Stimulated activated CD4-positive, alpha-beta T cell treated with anti-CD3 and anti-CD28 coated beads, Interleukin-12 subunit alpha, Interleukin-12 subunit beta, amount 100 ng/mL, for 4 hours (primary cell): ENCODE data around the gene SLC29A3.
"Not testable (repeated sequence)": the region's sequence is repeated elsewhere in the genome, so short reads cannot be mapped to it uniquely, and the experiment has no call there.

ENCODE experiments used
- DNase-seq: peaks from one replicate; pipeline ENCODE4 v3.0.0-alpha.2; 2020

The SLC29A3 gene

GRCh38 chr10:71319042-71319799, at the start of gene SLC29A3:
SLC29A3 (plus strand) TSS chr10:71319259; CDS start chr10:71319310, 51 bp downstream.
- peak; percentile 85 for DNase-seq

DNA sequence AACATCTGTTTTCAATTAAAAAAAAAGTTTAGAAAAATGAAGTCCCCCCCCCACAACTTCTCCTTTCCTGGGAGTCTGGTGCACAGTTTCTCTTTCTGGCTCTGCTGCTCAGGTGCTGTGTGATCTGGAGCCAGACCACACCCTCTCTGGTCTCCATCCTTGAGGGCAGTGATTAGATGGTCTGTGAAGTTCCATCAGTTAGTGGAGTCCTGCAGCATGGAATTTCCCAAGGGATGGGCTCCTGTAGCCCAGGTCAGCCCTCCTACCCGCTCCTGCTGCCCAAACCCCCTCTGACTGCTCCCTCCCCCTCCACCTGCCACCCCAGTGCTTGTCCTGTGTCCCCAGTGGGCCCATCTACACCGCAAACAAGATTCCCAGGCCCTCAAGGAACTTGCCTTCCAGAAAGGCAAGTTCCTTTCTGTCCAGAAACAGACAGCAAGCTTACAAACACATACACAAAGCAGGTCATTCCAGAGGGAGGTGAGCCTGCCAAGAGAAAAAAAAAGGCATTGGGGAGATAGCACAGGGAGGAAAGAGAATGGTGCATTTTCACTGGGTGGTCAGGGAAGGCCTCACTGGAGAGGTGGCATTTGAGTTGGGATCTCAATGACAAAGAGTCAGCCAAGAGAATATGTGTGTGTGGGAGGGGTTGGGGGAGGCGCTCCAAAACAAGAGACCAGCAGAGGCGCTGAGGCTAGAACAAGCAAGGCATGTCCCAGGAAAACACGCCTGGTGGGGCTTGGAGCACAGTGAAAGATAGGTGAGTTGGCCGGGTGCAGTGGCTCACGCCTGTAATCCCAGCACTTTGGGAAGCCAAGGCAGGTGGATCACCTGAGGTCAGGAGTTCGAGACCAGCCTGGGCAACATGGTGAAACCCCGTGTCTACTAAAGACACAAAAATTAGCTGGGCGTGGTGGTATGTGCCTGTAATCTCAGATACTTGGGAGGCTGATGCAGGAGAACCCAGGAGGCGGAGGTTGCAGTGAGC, 49.5 kb upstream of the SLC29A3 start:
- DNase-seq = no peak

GRCh38 chr10:71270301-71271220, 48.5 kb upstream of the SLC29A3 start:
- peak; percentile 7 for DNase-seq

DNA sequence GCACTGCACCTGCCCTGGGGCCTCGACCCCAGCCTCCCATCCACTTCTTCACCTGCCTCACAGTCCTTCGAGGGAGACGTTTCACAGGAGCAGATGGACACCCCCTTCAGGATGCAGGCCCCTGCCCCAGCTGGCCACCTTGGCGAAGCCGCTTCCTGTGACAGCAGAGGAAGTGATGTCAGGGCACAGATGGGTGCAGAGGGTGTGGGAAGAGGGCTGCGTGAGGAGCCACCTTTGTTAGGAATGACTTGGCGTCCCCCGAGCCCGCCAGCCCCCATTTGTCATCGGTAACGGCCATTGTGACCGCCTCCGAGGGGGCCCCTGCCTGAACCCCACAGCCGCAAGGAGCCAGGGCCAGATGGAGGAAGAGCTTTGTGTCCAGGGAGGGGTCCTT, 47.4 kb upstream of the SLC29A3 start:
- DNase-seq = no peak

DNA sequence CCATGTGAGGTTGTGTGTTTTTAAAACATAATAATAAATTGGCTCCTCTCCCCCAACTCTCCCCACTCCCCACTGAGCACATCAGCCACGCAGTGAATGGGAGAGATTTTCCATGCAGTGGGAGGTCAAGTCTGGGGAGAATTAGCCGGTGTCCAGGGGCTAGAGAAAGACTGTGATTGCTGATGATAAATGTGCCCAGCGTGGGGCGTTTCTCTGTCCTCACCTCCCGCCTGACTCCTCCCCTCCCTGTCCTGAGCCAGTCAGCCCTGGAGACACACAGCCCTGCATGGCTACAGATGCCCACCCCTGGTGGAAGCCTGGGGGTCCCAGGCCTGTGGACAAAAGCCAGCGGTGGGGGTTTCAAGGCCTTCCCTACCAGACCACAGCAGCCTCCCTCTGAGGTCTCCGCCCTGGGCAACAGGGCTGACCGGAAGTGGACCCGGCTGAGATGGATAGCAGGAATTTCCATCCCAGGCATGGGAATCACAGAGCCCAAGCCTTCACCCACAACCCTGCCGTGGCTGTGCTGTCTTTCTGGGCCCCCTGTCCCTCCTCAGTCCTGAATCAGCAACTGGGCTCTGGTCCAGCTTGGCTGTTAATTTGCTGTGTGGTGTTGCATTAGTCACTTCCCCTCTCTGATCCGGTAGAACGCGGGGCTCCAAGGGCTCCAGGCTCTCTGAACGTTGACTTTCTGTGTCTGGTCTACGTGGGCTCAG, 46.8 kb upstream of the SLC29A3 start:
- DNase-seq = no peak

GRCh38 chr10:71272974-71273373, 46.1 kb upstream of the SLC29A3 start:
- DNase-seq = not testable (repeated sequence)

- no peak for DNase-seq
Observed at GRCh38 chr10:71273506-71273905, 45.6 kb upstream of the SLC29A3 start.

GRCh38 chr10:71274901-71275796, 43.9 kb upstream of the SLC29A3 start:
- no peak for DNase-seq

DNA sequence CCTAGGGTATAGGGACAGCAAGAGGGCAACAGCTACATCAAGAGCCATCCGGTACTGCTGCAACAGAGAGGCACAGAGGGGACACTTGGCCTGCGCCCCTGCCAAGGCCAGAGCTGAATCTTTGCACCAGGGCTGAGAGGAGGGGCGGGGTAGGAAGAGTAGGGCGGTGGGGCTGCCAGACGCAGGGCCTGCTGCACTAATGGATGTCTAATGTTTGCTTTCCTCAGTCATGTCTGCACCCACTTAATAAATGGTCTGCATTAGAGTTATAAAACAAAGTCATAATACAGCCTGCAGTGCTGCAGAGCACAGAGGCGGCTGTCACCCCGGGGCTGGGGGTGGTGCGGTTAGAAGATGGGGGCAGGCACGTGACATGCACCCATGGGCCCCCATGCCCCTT, 42.2 kb upstream of the SLC29A3 start:
- DNase-seq = no peak

GRCh38 chr10:71277914-71278665, 41.0 kb upstream of the SLC29A3 start:
- no peak for DNase-seq

- DNase-seq = no peak
Observed at GRCh38 chr10:71278691-71279588, 40.1 kb upstream of the SLC29A3 start.

DNA sequence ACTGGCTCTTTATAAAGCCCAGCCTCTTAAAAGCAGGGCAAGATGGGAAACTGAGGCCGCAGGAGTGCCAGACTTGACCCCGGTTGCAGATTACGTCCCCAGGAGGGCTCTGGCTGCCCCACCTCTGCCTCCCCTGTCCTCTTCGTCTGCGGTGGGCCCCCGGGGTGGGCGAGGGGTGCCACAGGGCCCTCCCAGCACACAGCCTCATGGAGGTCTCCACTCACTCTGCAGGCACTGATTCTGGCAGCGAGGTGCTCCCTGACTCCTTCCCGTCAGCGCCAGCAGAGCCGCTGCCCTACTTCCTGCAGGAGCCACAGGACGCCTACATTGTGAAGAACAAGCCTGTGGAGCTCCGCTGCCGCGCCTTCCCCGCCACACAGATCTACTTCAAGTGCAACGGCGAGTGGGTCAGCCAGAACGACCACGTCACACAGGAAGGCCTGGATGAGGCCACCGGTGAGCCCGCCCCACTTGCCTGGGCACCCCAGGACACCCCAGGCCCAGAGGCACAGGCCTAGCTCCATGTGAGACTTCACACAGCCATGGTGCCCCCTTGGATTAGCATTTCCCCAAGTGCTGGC, 39.4 kb upstream of the SLC29A3 start:
- DNase-seq = no peak

DNA sequence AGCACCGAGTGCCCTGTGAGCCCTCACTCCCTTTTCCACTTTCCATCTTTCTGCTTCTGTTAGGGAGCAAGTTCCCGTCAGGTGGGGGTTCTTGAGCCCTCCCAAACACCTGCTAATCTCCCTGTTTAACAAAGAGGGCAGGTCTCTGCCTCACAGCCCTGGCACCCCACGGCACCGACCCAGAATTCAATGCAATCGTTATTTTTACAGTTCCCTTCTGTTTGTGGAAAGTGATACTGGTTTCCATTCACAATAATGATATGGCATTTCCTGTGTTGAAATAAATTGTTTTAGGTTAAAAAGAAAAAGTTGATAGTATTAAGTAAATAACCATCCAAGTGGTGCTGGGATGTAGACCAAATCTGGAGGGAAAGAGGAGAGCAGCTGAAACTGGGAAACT, 38.8 kb upstream of the SLC29A3 start:
- DNase-seq = no peak

- DNase-seq = no peak
Observed at GRCh38 chr10:71280825-71281224, 38.2 kb upstream of the SLC29A3 start.

DNA sequence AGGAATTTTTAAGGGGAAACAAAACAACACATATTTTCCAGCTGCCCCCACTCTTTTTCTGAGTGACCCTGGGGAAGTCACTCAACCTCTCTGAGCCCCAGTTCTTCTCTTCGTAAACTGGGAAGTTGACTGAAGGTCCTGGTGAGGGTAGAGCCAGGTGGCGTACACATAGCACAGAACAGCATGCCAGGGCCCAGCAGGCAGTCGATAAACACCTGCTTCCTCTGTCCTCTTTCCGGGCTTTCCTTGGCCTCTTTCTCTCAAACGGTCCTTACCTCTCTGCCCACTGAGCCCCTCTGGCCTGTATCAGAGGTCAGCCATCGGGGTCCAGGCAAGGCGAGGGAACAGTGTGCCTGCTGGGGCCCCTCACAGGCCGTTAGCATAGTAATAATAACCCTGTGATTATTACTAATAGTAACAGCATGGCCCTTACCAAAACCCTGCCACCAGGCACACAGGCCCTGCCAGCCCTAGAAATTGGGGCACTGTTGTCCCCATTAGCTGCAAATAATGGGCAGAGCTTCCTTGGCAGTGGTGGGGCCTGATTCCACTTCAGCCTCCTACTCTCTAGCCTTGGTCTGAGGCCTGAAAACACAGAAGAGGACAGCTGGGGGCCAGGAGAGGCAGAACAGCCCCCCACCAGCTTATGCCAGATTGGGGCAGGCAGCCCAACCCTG, 37.3 kb upstream of the SLC29A3 start:
- DNase-seq = no peak

DNA sequence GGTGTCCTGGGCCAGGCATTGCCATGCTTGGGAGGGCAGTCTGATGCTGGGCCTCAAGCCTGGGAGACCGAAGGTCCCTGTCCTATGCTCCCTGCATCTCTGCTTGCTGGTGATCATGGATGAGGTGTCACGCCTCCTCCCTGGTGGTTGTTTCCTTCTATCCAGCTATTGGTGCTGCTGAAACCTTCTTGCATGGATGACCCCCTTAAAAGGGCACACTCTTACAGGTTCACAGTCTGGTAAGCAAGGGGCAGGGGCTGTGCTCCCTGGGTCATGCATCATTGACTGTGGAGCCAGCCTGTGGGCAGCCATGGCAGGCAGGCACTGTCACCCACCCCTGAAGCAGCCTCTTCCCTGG, 36.8 kb upstream of the SLC29A3 start:
- no peak for DNase-seq

GRCh38 chr10:71283410-71283809, 35.6 kb upstream of the SLC29A3 start:
- no peak for DNase-seq

GRCh38 chr10:71283876-71284275, 35.2 kb upstream of the SLC29A3 start:
- DNase-seq = no peak
